Measurements from ENCODE around the gene ZCCHC13. TPM values are rescaled to one million over a fixed set of nuclear protein-coding genes. Genes with fewer than 3 reads are reported as not detected.
"Not testable (repeated sequence)": the region's sequence is repeated elsewhere in the genome, so short reads cannot be mapped to it uniquely, and the experiment has no call there.

ZCCHC13 gene
- total and polyA plus RNA-seq, 2 experiments from 2014 or later, result not detected

DNA sequence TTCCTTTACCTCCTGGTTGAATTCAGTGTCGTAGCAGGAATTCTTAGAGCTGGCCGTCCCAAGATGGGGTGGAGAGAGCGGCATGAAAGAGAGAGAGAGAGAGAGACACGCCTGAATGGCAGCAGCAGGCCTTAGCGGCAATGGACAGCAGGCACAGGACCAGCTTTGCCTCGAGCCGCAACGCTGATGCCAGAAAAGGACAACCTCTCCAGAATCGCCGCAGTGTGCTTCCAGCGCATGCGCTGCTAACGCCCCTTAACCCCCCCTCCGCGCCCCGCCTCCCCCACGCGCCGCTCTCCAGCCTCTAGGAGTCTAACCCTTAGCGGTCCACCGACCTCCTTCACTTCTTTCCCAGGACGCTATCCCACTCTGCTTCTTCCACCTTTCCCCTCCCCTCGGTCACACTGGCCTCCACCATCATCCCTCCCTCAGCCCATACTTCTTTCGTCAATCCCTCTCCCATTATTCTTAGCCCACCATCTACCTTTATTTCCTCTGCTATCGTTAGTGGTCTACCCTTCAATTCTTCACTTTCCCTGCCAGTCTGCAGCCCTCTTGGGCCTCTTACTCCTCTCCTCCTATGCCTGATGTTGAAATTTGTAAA lies 10.5 kb upstream of the ZCCHC13 start:
- H3K9me3 ChIP-seq (ENCODE audit: low read depth), result no peaks in the 10 kb centered on the region
- TF ChIP-seq, protein P1, sequence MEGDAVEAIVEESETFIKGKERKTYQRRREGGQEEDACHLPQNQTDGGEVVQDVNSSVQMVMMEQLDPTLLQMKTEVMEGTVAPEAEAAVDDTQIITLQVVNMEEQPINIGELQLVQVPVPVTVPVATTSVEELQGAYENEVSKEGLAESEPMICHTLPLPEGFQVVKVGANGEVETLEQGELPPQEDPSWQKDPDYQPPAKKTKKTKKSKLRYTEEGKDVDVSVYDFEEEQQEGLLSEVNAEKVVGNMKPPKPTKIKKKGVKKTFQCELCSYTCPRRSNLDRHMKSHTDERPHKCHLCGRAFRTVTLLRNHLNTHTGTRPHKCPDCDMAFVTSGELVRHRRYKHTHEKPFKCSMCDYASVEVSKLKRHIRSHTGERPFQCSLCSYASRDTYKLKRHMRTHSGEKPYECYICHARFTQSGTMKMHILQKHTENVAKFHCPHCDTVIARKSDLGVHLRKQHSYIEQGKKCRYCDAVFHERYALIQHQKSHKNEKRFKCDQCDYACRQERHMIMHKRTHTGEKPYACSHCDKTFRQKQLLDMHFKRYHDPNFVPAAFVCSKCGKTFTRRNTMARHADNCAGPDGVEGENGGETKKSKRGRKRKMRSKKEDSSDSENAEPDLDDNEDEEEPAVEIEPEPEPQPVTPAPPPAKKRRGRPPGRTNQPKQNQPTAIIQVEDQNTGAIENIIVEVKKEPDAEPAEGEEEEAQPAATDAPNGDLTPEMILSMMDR (IDR thresholded peaks at IDR 0.05; ENCODE audit: low read depth, low read length), result no peak
- H3K27me3 ChIP-seq, result no peaks in the 10 kb centered on the region
- H3K4me1 ChIP-seq (ENCODE audit: low read depth), result no peaks in the 10 kb centered on the region
- H3K4me3 ChIP-seq, result peak overlapping the region; percentile 43
- H3K27ac ChIP-seq, result peak overlapping the region; percentile 94
- DNase-seq (ENCODE audit: low read depth in 1 of 2, low spot score in 1 of 2), result peak; percentile 81 to 82
- H3K36me3 ChIP-seq, result no peaks in the 10 kb centered on the region

DNA sequence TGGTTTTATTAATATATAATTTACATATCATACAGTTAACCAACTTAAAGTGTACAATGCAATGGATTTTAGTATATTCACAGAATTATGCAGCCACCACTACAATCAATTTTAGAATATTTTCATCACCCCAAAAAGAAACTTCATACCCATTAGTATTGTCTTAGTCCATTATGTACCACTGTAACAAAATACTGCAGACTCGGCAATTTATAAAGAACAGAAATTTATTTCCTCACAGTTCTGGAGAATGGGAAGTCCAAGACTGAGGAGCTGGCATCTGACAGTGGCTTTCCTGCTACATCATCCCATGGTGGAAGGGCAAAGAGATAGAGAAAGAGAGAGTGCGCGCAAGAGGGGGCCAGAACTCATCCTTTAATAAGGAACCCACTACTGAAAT lies 8.9 kb upstream of the ZCCHC13 start:
- Histone ChIP-seq H3K4me1 (ENCODE audit: low read depth) (no peaks in the 10 kb centered on the region), H3K4me3 (no peak overlapping the region), H3K27ac (no peak overlapping the region), H3K27me3 (no peaks in the 10 kb centered on the region), H3K9me3 (ENCODE audit: low read depth) (no peaks in the 10 kb centered on the region), H3K36me3 (no peaks in the 10 kb centered on the region)
- no peak for DNase-seq (ENCODE audit: low read depth in 1 of 2, low spot score in 1 of 2)
- TF ChIP-seq, protein P1 (IDR thresholded peaks at IDR 0.05; ENCODE audit: low read depth, low read length), result no peak

DNA sequence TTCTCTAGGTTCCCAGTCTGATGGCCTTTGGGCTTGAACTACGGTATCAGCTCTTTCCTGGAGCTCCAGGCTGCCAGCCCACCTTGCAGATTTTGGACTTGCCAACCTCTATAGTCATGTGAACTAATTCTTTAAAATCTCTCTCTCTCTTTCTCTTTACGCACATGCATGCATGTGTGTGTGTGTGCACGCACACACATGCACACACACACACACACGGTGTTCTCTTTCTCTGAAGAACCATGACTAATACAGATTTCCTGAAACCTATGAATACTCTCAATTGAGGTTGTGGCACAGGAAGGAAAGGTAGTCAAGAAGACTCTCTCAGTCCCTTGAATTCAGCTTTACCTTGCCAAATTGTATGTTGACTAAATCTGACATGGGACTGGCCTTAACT lies 6.2 kb upstream of the ZCCHC13 start:
- Histone ChIP-seq H3K9me3 (ENCODE audit: low read depth) (no peaks in the 10 kb centered on the region), H3K4me1 (ENCODE audit: low read depth) (no peaks in the 10 kb centered on the region), H3K36me3 (no peaks in the 10 kb centered on the region), H3K27ac (no peak overlapping the region), H3K27me3 (no peaks in the 10 kb centered on the region), H3K4me3 (no peak overlapping the region)
- no peak for DNase-seq (ENCODE audit: low read depth in 1 of 2, low spot score in 1 of 2)
- TF ChIP-seq, protein P1 (IDR thresholded peaks at IDR 0.05; ENCODE audit: low read depth, low read length), result no peak

GRCh38 chrX:74300869-74301268 lies 3.1 kb upstream of the ZCCHC13 start:
- TF ChIP-seq, protein P1 (IDR thresholded peaks at IDR 0.05; ENCODE audit: low read depth, low read length), result no peak

GRCh38 chrX:74318672-74319071 lies 14.7 kb downstream of the ZCCHC13 start:
- Histone ChIP-seq H3K4me1 (ENCODE audit: low read depth) (no peaks in the 10 kb centered on the region), H3K9me3 (ENCODE audit: low read depth) (no peaks in the 10 kb centered on the region), H3K36me3 (no peaks in the 10 kb centered on the region), H3K27me3 (no peaks in the 10 kb centered on the region), H3K4me3 (no peak overlapping the region), H3K27ac (no peak overlapping the region)
- TF ChIP-seq, protein P1 (IDR thresholded peaks at IDR 0.05; ENCODE audit: low read depth, low read length), result no peak
- DNase-seq (ENCODE audit: low read depth in 1 of 2, low spot score in 1 of 2), result no peak

More at GRCh38 chrX:74300869-74301268, 3.1 kb upstream of the ZCCHC13 start:
- Histone ChIP-seq H3K4me1 (ENCODE audit: low read depth) (no peaks in the 10 kb centered on the region), H3K9me3 (ENCODE audit: low read depth) (no peaks in the 10 kb centered on the region), H3K36me3 (no peaks in the 10 kb centered on the region), H3K4me3 (no peak overlapping the region), H3K27ac (no peak overlapping the region), H3K27me3 (no peaks in the 10 kb centered on the region)
- no peak for DNase-seq (ENCODE audit: low read depth in 1 of 2, low spot score in 1 of 2)

DNA sequence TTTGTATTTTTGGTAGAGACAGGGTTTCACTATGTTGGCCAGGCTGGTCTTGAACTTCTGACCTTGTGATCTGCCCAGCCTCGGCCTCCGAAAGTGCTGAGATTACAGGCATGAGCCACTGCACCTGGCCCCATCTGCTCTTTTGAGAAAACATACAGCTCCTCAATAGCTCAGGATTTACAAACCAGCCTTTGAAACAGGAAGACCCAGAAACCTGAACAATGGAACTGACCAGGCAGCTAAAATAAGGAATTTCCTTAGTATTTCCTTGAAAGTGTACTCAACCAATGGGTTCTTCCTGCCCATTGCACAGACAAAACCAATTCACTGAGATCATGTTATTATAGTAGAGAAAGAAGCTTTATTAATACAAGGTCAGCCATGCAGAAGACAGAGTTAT lies 15.3 kb downstream of the ZCCHC13 start:
- H3K27ac ChIP-seq; H3K27me3 ChIP-seq; H3K4me1 ChIP-seq (ENCODE audit: low read depth): not testable (repeated sequence)

More for the DNA sequence above, 15.3 kb downstream of the ZCCHC13 start:
- not testable (repeated sequence) for H3K9me3 ChIP-seq (ENCODE audit: low read depth); H3K36me3 ChIP-seq; H3K4me3 ChIP-seq; DNase-seq (ENCODE audit: low read depth in 1 of 2, low spot score in 1 of 2)
